HG02840 (cell line): Measurements from ENCODE around the gene RNASE8.

Experiments
- ATAC-seq: cut with Tn5 transposase; IDR thresholded peaks from one replicate; pipeline ENCODE4 v1.9.1; 2021; ENCODE audit warnings: mild to moderate bottlenecking, moderate library complexity, moderate number of reproducible peaks; ENCODE audit not compliant: unreplicated experiment, low FRiP score

The RNASE8 gene

DNA sequence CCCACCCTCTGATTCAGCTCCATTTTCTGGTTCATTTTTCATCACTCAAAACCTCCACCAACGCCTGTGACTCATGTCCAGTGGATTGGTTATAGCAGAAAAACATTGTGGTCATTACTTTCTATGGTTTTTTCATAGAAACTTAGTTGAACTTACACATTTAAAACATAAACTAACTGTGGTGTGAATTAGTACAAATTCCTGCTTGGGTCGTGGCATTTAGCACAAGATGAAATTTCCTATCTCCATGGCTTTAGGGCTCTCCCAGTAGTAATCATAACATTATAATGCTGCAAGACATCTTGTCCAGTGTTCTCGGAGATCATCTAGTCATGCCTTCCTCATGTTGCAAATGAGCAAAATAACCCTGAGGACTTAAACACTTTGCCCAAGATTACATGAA lies 8.3 kb upstream of the RNASE8 start:
- ATAC-seq, result no peak

GRCh38 chr14:21050597-21050996 lies 7.0 kb upstream of the RNASE8 start:
- ATAC-seq, result no peak

- ATAC-seq, result no peak
These were observed 4.2 kb upstream of the RNASE8 start for GRCh38 chr14:21053184-21054122.

DNA sequence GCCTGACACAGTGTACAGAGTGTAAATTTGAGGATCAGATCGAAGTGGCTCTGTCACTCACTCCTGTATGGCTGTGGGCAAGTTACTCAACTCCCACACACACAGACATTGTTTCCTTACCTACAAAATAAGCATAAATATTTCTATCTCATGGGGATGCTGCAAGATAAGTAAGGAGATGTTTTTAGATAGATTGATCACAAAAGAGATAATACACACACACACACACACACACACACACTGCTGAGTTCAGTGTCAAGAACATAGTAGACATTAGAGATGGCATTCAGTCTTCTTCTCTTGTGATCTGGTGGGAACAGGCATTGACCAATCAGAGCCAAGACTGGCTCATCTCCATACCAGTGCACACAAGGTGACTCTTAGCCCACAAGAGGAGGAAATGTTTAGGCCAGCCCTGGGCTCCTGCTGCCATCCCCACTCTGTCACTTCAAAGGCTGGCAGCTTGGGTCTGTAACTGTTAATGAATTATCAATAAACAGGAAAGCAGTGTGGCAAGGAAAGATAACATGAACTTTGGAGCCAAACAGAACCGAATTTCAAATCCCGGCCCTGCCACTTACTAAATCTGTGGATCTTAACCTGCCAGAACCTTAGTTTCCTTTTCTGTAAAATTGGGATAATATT lies 3.4 kb upstream of the RNASE8 start:
- no peak for ATAC-seq

DNA sequence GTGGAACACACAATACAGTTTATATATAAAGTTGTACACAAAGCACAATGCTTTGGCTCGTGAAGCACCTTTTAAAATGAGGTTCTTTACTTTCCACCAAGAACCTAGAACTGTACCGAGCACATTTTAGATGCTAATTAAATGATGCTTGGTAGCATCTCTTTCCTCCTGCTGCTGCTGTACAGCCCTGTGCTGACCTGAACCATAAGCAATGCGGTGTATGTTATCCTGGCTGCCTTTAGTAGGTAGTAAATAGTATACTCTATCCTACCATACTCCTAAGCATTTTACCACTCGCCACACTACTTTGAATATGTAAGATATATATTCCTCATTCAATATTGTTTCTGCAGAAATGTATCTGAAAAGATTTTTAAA lies 2.9 kb upstream of the RNASE8 start:
- ATAC-seq, result no peak

DNA sequence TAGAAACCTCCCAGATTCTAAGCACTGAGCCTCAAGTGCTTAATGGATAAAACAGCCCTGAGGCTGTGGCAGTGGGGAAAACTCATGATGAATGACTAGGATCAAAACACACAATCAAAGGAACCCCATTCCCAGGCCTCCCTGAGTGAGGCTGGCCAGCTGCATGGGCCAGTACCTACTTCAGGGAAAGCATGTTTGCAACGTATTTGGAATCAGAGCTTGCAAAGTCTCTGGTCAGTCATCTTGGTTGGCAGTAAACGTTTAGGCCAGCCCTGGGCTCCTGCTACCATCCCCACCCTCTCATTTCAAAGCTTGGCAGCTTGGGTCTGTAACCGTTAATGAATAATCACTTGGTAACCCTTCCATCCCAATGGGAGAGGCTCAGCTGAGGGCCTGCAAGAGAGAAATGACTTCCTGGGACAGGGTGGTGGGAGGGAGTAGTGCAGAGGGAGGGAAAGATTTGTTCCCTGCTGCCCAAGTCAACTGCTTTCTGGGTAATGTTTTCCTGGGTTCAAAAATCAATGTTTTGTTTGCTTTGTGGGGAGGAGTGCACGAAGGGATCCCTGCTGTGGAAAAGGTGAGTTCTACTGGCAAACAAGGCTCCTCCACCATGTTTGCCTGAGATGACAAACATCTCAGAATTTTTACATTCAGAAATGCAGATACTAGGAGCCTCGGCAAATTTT lies 2.0 kb upstream of the RNASE8 start:
- ATAC-seq, result no peak

- no peak for ATAC-seq
These were observed 980 bp upstream of the RNASE8 start for GRCh38 chr14:21056520-21057163.

DNA sequence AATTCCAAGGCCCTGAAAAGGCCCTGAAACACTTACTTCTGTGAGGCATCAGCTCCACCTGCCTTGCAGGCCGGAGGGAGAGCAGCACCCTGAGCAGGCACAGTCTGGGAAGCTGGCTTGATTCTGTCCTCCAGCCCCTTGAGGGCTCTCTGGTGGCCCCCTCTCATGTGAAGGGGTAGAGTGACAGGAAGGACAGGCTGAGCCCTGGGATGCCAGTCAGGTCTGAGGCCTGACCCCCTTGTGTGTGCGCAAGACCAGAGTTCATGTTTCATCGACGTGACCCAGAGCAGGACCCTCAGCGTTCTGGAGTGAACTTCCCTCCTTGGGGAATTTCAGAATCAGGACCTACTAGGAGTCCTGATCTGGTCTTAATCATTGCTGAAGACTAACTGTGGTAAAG lies 1.3 kb downstream of the RNASE8 start:
- ATAC-seq, result no peak

- ATAC-seq, result no peak
These were observed 2.4 kb downstream of the RNASE8 start for GRCh38 chr14:21059842-21060613.

DNA sequence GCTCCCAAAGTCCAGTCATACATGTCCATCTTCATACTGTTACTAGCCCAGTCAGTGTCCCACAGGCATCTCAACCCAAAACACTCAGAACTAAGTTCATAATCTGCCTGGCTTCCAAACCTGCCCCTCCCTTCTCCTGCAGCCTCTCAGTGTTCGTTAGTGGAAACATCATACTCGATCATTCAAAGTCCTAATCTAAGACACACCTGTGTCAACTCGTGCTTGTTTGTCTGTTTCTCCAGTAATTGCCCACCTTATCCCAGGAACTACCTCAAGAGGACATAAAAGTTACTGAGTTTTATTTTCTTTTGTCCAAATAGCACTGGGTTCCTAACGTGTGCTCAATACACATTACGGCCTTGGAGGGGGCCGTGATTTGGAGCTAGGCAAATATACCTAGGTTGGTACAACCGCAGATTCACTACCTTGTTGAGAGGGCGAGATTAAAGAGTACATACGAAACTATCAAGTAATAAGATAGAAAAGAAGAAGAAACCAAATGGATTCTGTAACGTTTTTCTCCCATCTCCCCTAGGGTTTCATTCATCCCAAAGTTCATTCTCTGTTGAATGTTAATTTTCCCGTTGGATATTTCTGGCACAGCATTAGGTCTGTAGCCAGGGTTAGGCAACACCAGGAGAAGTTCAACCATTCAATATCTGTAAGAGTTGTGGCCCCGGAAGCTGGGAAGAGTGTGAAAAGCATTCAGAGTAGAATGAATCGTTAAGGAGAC lies 3.2 kb downstream of the RNASE8 start:
- ATAC-seq, result no peak

DNA sequence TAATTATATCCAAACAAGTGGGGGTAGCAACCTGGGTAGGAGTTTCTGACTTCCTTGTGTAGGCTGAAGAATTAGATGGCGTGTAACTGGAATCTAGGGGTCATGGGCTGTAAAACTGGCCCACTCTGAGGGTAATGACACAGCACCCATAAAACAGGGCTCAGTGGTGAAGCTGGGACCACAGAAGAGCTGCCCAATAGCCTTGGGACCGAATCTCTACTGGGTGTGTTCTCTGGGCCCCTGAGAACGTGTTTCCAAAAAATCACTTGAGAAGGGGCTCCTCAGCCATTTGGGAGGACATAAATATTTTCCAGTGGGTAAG lies 3.7 kb downstream of the RNASE8 start:
- no peak for ATAC-seq

- ATAC-seq, result no peak
These were observed 5.9 kb downstream of the RNASE8 start for GRCh38 chr14:21063479-21063878.

GRCh38 chr14:21066882-21067502 lies 9.4 kb downstream of the RNASE8 start:
- no peak for ATAC-seq

DNA sequence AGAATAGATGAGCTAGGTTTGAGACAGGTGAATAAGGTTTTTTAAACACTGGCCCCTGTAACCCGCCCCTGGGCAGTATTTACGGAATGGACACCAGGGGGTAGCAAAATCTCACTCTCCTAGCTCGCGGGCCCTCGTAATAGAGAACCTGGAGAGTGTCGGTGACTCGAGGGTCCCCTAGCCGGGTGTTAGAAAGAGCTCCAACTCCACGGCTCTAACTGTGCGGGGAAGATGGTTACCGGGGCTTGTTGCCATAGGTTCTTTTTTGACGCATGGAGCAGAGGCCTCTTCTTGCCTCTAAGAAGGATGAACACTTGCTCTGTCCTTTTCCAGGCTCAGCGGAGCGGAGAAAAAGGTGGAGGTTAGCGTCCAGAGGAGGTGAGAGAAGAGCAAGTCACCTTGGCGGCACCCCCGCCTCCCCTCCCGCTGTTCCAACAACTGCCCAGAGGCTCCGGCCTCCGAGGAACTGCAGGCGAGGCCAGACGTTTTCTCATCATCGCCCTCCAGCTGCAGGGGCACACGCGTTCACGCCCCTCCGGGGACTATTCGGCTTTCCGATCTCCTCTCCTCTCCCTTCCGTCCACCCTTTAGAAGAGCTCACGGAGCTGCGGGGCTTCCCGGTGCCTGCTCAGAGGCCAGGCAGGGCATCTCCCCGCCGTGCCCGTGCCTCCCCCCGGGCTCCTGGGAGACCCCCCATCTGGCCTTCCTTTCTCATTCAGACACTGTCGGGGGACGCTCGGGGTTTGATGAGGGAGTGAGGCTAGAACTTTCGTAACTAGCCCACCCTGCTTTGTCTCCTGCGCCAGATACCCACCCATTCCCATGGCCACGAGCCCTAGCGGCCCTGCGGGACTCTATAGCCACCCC lies 11.1 kb downstream of the RNASE8 start:
- no peak for ATAC-seq

GRCh38 chr14:21069388-21070082 lies 11.9 kb downstream of the RNASE8 start:
- no peak for ATAC-seq

GRCh38 chr14:21070083-21070609 lies 12.5 kb downstream of the RNASE8 start, which contains the start of gene ARHGEF40:
TSS of gene ARHGEF40 (plus strand) at chr14:21070304. CDS start at chr14:21070397, 93 bp downstream.
- no peak for ATAC-seq

DNA sequence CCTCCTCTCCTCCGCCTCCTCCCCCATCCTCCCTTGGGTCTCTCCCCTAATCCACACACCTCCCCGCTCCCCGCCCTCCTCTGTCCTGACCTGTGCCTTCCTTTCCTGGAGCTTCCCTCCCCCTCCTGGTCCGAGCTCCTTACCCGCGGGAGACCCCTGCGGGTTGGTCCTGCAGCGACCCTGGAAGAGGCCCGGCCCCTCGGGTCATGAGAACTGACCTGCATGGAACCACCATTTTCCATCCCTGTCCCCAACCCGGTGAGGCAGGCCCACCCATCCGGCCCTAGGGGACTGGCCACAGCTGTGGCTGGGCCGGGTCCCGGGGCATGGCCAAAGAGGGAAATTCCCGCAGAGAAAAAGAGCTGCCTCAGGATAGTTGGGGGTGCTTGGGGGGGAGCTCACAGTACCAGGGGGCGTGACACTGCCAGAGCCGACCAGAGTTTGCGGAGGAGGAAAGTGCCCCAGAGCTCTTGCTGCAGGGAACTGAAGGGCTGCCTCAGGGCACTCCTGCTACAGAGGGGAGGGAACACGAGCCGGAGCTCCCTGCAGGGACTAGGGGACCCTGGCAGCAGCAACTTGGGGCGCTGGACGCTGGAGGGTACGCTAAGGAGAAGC lies 13.1 kb downstream of the RNASE8 start:
- ATAC-seq, result no peak
